ENCODE data around the gene DDB1. TPM values are rescaled to one million over a fixed set of nuclear protein-coding genes. Genes with fewer than 3 reads are reported as not detected.

DDB1 gene
- polyA plus RNA-seq, 3 donors: 54.1 to 97.2 (median 86.6) TPM

GRCh38 chr11:61333550-61334433, 887 bp upstream of the DDB1 start:
- Histone ChIP-seq H3K4me1 (ENCODE audit: control insufficient read depth in 1 of 2, insufficient read depth in 2 of 2, low read length in 2 of 2) (peaks cover 28 to 37% of the 10 kb centered on the region in 2 donors), H3K9ac (ENCODE audit: insufficient read depth, low read length, poor library complexity, severe bottlenecking) (peak overlapping the region; percentile 95), H3K4me3 (replicated peaks in 1 of 3; ENCODE audit: low read depth in 2 of 3, low read length in 3 of 3) (peak overlapping the region; percentile 67 to 85 (median 83)), H4K20me1 (ENCODE audit: insufficient read depth, low read length) (peaks cover 28% of the 10 kb centered on the region), H3K27ac (ENCODE audit: low read depth in 1 of 2, low read length in 2 of 2) (peak overlapping the region; percentile 68 to 88), H3K4me2 (replicated peaks; ENCODE audit: extremely low read depth, low read length, poor library complexity, severe bottlenecking) (peak overlapping the region; percentile 76), H3K9me3 (replicated peaks in 1 of 2; ENCODE audit: control insufficient read depth in 1 of 2, insufficient read depth in 1 of 2, low read length in 2 of 2) (no peaks in the 10 kb centered on the region), H3K27me3 (ENCODE audit: control insufficient read depth in 2 of 2, insufficient read depth in 2 of 2, low read length in 2 of 2) (no peaks in the 10 kb centered on the region), H3K36me3 (replicated peaks in 1 of 2; ENCODE audit: control insufficient read depth in 1 of 2, insufficient read depth in 2 of 2, low read length in 2 of 2) (peaks cover 15 to 20% of the 10 kb centered on the region in 2 donors), H2AFZ (ENCODE audit: insufficient read depth, low read depth, low read length, poor library complexity, severe bottlenecking) (peak overlapping the region; percentile 92), H3K79me2 (ENCODE audit: insufficient read depth, low read length) (peaks cover 42% of the 10 kb centered on the region)
- Mint-ChIP-seq H3K4me1 (peaks cover 39% of the 10 kb centered on the region), H3K27me3 (ENCODE audit: low read depth in 3 of 3) (peaks cover 0 to 2% (median 2%) of the 10 kb centered on the region in 3 donors), H3K36me3 (peaks cover 24 to 27% of the 10 kb centered on the region in 2 donors), H3K9me3 (no peaks in the 10 kb centered on the region), H3K27ac (peak overlapping the region; percentile 82 to 94 (median 90)), H3K4me3 (peak overlapping the region; percentile 91 to 96)
- TF ChIP-seq CTCF (IDR thresholded peaks at IDR 0.05): no peak
- 19% methylated on average over 11 of the region's 19 CpGs for WGBS (ENCODE audit: insufficient coverage)
- no peak for DNase-seq
- intact Hi-C loops (cut with micrococcal nuclease): no loop called here

DNA sequence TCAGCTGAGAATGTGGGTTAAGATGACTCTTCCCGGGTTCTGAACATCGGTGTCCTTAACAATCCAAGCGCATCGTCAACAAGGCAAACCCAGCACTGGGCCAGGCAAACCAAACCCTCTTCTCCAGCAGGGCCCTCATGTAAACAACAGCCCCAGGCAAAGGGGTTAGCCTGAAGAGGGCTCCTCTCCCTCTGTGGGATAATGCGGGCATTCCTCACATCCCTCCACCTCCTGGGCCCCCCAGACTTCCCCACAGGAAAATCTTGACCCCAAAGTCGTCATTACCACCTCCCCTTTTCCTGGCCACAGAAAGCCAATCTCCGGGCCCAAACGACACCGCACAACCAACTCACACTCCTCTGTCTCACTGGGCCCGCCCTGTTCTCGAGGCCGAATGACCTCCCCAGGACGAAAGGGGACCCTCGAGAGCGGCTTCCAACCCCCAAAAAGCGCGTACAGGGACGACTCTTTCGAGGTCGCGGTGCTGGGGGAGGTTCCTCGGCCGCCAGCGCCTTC, 566 bp downstream of the DDB1 start:
- Histone ChIP-seq H3K9ac (ENCODE audit: insufficient read depth, low read length, poor library complexity, severe bottlenecking) (peak overlapping the region; percentile 95), H3K27ac (ENCODE audit: low read depth in 1 of 2, low read length in 2 of 2) (peak overlapping the region; percentile 48 to 88), H3K27me3 (ENCODE audit: control insufficient read depth in 2 of 2, insufficient read depth in 2 of 2, low read length in 2 of 2) (no peaks in the 10 kb centered on the region), H3K4me2 (replicated peaks; ENCODE audit: extremely low read depth, low read length, poor library complexity, severe bottlenecking) (peak overlapping the region; percentile 76), H4K20me1 (ENCODE audit: insufficient read depth, low read length) (peaks cover 34% of the 10 kb centered on the region), H3K36me3 (replicated peaks in 1 of 2; ENCODE audit: control insufficient read depth in 1 of 2, insufficient read depth in 2 of 2, low read length in 2 of 2) (peaks cover 24 to 34% of the 10 kb centered on the region in 2 donors), H3K4me3 (replicated peaks in 1 of 3; ENCODE audit: low read depth in 2 of 3, low read length in 3 of 3) (peak overlapping the region; percentile 67 to 85 (median 83)), H3K79me2 (ENCODE audit: insufficient read depth, low read length) (peaks cover 56% of the 10 kb centered on the region), H3K9me3 (replicated peaks in 1 of 2; ENCODE audit: control insufficient read depth in 1 of 2, insufficient read depth in 1 of 2, low read length in 2 of 2) (no peaks in the 10 kb centered on the region), H3K4me1 (ENCODE audit: control insufficient read depth in 1 of 2, insufficient read depth in 2 of 2, low read length in 2 of 2) (peaks cover 28 to 37% of the 10 kb centered on the region in 2 donors), H2AFZ (ENCODE audit: insufficient read depth, low read depth, low read length, poor library complexity, severe bottlenecking) (peak overlapping the region; percentile 92)
- 4% methylated on average over 23 of the region's 24 CpGs for WGBS (ENCODE audit: insufficient coverage)
- TF ChIP-seq CTCF (IDR thresholded peaks at IDR 0.05): no peak
- intact Hi-C loops (cut with micrococcal nuclease): no loop called here
- Mint-ChIP-seq H3K9me3 (no peaks in the 10 kb centered on the region), H3K27me3 (ENCODE audit: low read depth in 3 of 3) (peaks cover 0 to 2% (median 2%) of the 10 kb centered on the region in 3 donors), H3K4me1 (peaks cover 39% of the 10 kb centered on the region), H3K4me3 (peak overlapping the region; percentile 91 to 96), H3K27ac (peak overlapping the region; percentile 87 to 94 (median 90)), H3K36me3 (peaks cover 34 to 35% of the 10 kb centered on the region in 2 donors)
- DNase-seq: no peak

All from CD14-positive monocyte (primary cell).